Measurements from ENCODE around the gene BAZ1B. TPM values are rescaled to one million over a fixed set of nuclear protein-coding genes. Genes with fewer than 3 reads are reported as not detected.
"Not testable (repeated sequence)": the region's sequence is repeated elsewhere in the genome, so short reads cannot be mapped to it uniquely, and the experiment has no call there.

Gene BAZ1B
- total RNA-seq, 1 donor from 2014 or later, result 60.3 TPM

GRCh38 chr7:73541722-73542121 is 19.6 kb upstream of the BAZ1B start:
- Histone ChIP-seq H3K4me3 (ENCODE audit: low read depth, low read length) (no peak overlapping the region), H3K36me3 (ENCODE audit: control insufficient read depth, insufficient read depth, low read length) (peaks cover 3% of the 10 kb centered on the region), H3K27me3 (ENCODE audit: control insufficient read depth, insufficient read depth, low read length) (no peaks in the 10 kb centered on the region)
- TF ChIP-seq, protein P1, sequence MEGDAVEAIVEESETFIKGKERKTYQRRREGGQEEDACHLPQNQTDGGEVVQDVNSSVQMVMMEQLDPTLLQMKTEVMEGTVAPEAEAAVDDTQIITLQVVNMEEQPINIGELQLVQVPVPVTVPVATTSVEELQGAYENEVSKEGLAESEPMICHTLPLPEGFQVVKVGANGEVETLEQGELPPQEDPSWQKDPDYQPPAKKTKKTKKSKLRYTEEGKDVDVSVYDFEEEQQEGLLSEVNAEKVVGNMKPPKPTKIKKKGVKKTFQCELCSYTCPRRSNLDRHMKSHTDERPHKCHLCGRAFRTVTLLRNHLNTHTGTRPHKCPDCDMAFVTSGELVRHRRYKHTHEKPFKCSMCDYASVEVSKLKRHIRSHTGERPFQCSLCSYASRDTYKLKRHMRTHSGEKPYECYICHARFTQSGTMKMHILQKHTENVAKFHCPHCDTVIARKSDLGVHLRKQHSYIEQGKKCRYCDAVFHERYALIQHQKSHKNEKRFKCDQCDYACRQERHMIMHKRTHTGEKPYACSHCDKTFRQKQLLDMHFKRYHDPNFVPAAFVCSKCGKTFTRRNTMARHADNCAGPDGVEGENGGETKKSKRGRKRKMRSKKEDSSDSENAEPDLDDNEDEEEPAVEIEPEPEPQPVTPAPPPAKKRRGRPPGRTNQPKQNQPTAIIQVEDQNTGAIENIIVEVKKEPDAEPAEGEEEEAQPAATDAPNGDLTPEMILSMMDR (IDR thresholded peaks at IDR 0.05; ENCODE audit: insufficient read depth, low read length, poor library complexity, severe bottlenecking), result no peak
- DNase-seq (ENCODE audit: low read depth), result no peak

- TF ChIP-seq, protein P1 (IDR thresholded peaks at IDR 0.05; ENCODE audit: insufficient read depth, low read length, poor library complexity, severe bottlenecking), result no peak
- H3K36me3 ChIP-seq (ENCODE audit: control insufficient read depth, insufficient read depth, low read length), result peaks cover 3% of the 10 kb centered on the region
Observed at GRCh38 chr7:73539709-73540108, 17.6 kb upstream of the BAZ1B start.

DNA sequence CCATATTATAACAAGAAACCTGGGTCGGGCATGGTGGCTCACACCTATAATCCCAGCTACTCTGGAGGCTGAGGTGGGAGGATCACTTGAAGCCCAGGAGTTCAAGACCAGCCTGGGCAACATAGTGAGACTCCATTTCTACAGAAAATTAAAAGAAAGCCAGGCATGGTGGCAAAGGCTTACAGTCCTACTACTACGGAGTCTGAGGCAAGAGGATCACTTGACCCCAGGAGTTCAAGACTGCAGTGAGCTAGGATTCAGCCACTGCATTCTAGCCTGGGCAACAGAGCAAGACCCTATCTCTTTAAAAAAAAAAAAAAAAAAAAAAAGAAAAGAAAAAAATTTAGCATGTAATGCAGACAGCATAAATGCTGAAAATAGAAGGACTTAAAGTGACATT is 16.4 kb upstream of the BAZ1B start:
- not testable (repeated sequence) for H3K4me3 ChIP-seq (ENCODE audit: low read depth, low read length); H3K36me3 ChIP-seq (ENCODE audit: control insufficient read depth, insufficient read depth, low read length); H3K27me3 ChIP-seq (ENCODE audit: control insufficient read depth, insufficient read depth, low read length); DNase-seq (ENCODE audit: low read depth)

More at GRCh38 chr7:73539709-73540108, 17.6 kb upstream of the BAZ1B start:
- no peaks in the 10 kb centered on the region for H3K27me3 ChIP-seq (ENCODE audit: control insufficient read depth, insufficient read depth, low read length)
- H3K4me3 ChIP-seq (ENCODE audit: low read depth, low read length), result no peak overlapping the region
- no peak for DNase-seq (ENCODE audit: low read depth)

- Histone ChIP-seq H3K36me3 (ENCODE audit: control insufficient read depth, insufficient read depth, low read length) (peaks cover 3% of the 10 kb centered on the region), H3K4me3 (ENCODE audit: low read depth, low read length) (no peak overlapping the region), H3K27me3 (ENCODE audit: control insufficient read depth, insufficient read depth, low read length) (no peaks in the 10 kb centered on the region)
- TF ChIP-seq, protein P1 (IDR thresholded peaks at IDR 0.05; ENCODE audit: insufficient read depth, low read length, poor library complexity, severe bottlenecking), result no peak
- no peak for DNase-seq (ENCODE audit: low read depth)
Observed at GRCh38 chr7:73537051-73537450, 15.0 kb upstream of the BAZ1B start.

DNA sequence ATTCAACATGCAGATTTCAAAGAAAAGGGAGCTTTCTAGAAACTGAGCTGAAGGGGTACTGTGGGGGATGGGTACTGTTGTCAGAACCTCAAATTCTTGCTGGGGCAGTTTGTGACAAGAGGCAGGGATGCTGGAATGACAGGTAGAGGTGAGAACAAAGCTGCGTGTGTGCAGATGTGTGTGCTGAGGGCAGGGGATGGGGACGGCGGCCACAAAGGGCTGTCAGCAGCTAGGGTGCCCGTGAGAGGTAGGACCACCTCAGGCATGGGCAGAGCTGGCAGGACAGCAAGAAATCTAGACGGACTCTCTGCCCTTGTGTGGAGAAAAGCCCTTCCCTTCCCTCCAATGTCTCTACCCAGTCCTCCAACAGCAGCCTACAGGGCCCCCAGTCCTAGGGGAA is 14.4 kb upstream of the BAZ1B start:
- no peak for DNase-seq (ENCODE audit: low read depth)
- TF ChIP-seq, protein P1 (IDR thresholded peaks at IDR 0.05; ENCODE audit: insufficient read depth, low read length, poor library complexity, severe bottlenecking), result no peak
- no peak overlapping the region for H3K4me3 ChIP-seq (ENCODE audit: low read depth, low read length)
- no peaks in the 10 kb centered on the region for H3K27me3 ChIP-seq (ENCODE audit: control insufficient read depth, insufficient read depth, low read length)
- peaks cover 3% of the 10 kb centered on the region for H3K36me3 ChIP-seq (ENCODE audit: control insufficient read depth, insufficient read depth, low read length)

GRCh38 chr7:73535918-73536317 is 13.8 kb upstream of the BAZ1B start:
- H3K4me3 ChIP-seq (ENCODE audit: low read depth, low read length); H3K36me3 ChIP-seq (ENCODE audit: control insufficient read depth, insufficient read depth, low read length); H3K27me3 ChIP-seq (ENCODE audit: control insufficient read depth, insufficient read depth, low read length); DNase-seq (ENCODE audit: low read depth): not testable (repeated sequence)

DNA sequence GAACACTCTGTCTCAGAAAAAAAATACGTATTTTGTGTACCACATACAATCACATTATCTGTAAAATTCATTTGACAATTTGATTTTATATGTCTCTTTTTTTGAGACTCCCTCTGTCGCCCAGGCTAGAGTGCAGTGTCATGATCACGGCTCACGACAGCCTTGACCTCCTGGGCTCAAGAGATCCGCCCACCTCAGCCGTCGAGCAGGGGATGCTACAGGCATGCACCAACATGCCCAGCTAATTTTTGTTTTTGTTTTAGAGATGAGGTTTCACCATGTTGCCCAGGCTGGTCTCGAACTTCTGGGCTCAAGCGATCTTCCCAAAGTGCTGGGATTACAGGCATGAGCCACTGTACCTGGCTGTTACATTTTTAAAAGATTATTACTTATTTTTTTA is 11.6 kb upstream of the BAZ1B start:
- Histone ChIP-seq H3K4me3 (ENCODE audit: low read depth, low read length) (no peak overlapping the region), H3K36me3 (ENCODE audit: control insufficient read depth, insufficient read depth, low read length) (no peaks in the 10 kb centered on the region), H3K27me3 (ENCODE audit: control insufficient read depth, insufficient read depth, low read length) (no peaks in the 10 kb centered on the region)
- TF ChIP-seq, protein P1 (IDR thresholded peaks at IDR 0.05; ENCODE audit: insufficient read depth, low read length, poor library complexity, severe bottlenecking), result no peak
- no peak for DNase-seq (ENCODE audit: low read depth)

Data from kidney epithelial cell (primary cell).